Transverse colon (tissue), 4 donors: ENCODE data around the gene CCDC88C.

ENCODE experiments used
- EP300 ChIP-seq: sonication (generic); formaldehyde crosslinking; IDR thresholded peaks from one replicate; pipeline ENCODE4 v1.6.1; 2017; ENCODE audit warnings: antibody characterized with exemption, low read depth
- POLR2A ChIP-seq: fragments of 450-650 bp; IDR thresholded peaks from one replicate; pipeline ENCODE4 v1.6.1; 2016; ENCODE audit warnings: antibody characterized with exemption, mild to moderate bottlenecking, moderate library complexity
- POLR2AphosphoS5 ChIP-seq, 3 donors: sonication (generic); formaldehyde crosslinking; IDR thresholded peaks; one replicate each; pipeline ENCODE4 v1.6.1; 2016; ENCODE audit warnings: antibody characterized with exemption in 3 of 3
- TF ChIP-seq, protein P1 (sequence below), 5 experiments: fragments of 200-600 bp in 3 of 5; fragments of 450-650 bp in 2 of 5; sonication (generic) in 3 of 5; IDR thresholded peaks; 1 replicate in 2 of 5; 2 replicates in 3 of 5; pipeline ENCODE4 v1.5.1; 2016 to 2017; ENCODE audit warnings: antibody characterized with exemption in 5 of 5, inconsistent platforms in 3 of 5, mild to moderate bottlenecking in 2 of 5, moderate library complexity in 1 of 5

DNA sequence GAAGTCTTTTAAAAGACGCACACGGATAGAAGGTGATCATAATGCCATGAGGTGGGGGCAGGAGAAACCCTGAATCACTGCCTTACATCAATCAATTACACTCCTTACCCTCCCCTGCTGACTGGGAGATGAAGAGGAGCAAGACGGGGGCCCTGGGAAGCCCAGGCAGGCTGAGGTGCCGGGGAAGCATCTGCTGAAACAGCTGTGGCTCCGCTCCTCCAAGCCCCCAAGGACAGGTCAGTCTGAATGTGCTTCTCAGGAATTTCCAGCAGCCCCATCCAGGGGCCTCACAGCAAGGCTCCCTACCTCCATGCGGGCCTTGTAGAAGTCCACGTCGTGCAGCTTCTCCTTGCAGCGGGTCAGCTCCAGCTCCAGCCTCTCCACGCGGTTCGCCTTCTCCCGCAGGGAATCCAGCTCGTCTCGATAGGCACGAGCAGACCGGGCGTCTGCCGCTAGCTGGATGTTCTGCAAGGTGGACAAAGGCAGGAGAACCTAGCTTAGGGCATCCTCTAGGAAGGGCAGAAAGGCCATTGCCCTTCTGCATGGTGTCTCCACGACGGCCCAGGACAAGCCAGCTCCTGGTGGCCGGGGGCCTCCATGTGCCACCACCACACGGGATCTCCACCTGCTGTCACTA lies 79.8 kb downstream of the CCDC88C start:
- TF ChIP-seq, protein P1, sequence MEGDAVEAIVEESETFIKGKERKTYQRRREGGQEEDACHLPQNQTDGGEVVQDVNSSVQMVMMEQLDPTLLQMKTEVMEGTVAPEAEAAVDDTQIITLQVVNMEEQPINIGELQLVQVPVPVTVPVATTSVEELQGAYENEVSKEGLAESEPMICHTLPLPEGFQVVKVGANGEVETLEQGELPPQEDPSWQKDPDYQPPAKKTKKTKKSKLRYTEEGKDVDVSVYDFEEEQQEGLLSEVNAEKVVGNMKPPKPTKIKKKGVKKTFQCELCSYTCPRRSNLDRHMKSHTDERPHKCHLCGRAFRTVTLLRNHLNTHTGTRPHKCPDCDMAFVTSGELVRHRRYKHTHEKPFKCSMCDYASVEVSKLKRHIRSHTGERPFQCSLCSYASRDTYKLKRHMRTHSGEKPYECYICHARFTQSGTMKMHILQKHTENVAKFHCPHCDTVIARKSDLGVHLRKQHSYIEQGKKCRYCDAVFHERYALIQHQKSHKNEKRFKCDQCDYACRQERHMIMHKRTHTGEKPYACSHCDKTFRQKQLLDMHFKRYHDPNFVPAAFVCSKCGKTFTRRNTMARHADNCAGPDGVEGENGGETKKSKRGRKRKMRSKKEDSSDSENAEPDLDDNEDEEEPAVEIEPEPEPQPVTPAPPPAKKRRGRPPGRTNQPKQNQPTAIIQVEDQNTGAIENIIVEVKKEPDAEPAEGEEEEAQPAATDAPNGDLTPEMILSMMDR (IDR thresholded peaks at IDR 0.05): no peak
- TF ChIP-seq POLR2A (no peak), EP300 (no peak), POLR2AphosphoS5 (IDR thresholded peaks at IDR 0.05) (no peak)
